NCI-H2196 (cell line): ENCODE data around the gene PPP1R12B.
"Not testable (repeated sequence)": the region's sequence is repeated elsewhere in the genome, so short reads cannot be mapped to it uniquely, and the experiment has no call there.

ENCODE experiments used
- DNase-seq: peaks from one replicate; lab custom pipeline; 2025; ENCODE audit not compliant: unreplicated experiment; lab: John Stamatoyannopoulos, UW

Gene PPP1R12B

DNA sequence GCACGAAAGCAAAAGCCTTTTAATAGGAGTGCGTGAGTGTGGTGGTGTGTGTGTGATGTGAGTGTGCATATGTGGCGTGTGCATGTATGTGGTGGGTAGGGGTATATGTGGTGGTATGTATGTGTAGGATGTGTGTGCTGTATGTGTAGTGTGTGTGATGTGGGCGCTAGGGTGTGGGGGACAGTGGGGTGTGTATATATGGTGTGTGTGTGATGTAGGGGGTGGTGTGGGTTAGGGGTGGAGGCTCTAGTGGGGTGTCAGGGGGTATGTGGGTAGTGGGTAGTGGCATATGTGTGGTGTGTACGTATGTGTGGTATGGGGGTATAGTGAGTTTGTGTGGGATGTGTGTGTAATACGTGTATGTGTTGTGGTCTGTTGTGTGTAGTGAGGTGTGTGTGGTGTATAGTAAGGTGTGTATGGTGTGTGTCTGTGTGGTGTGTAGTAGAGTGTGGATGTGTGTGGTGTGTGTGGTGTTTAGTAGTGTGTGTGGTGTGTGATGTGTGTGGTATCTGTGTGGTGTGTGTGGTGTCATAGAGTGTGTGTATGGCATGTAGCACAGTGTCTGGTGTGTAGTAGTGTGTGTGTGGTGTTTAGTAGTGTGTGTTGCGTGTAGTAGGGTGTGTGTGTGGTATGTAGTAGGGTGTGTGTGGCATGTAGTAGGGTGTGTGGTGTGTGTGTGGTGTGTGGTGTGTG, 275.7 kb downstream of the PPP1R12B start:
- no peak for DNase-seq

DNA sequence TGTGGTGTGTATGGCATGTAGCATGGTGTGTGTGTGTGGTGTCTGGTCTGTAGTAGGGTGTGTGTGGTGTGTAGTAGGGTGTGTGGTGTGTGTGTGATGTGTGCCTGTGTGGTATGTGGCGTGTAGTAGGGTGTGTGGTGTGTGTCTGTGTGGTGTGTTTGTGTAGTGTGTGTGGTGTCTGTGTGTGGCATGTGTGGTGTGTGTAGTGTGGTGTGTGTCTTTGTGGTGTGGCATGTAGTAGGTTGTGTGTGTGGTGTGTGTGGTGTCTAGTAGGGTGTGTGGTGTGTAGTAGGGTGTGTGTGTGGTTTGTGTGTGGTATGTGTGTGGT, 276.2 kb downstream of the PPP1R12B start:
- no peak for DNase-seq

DNA sequence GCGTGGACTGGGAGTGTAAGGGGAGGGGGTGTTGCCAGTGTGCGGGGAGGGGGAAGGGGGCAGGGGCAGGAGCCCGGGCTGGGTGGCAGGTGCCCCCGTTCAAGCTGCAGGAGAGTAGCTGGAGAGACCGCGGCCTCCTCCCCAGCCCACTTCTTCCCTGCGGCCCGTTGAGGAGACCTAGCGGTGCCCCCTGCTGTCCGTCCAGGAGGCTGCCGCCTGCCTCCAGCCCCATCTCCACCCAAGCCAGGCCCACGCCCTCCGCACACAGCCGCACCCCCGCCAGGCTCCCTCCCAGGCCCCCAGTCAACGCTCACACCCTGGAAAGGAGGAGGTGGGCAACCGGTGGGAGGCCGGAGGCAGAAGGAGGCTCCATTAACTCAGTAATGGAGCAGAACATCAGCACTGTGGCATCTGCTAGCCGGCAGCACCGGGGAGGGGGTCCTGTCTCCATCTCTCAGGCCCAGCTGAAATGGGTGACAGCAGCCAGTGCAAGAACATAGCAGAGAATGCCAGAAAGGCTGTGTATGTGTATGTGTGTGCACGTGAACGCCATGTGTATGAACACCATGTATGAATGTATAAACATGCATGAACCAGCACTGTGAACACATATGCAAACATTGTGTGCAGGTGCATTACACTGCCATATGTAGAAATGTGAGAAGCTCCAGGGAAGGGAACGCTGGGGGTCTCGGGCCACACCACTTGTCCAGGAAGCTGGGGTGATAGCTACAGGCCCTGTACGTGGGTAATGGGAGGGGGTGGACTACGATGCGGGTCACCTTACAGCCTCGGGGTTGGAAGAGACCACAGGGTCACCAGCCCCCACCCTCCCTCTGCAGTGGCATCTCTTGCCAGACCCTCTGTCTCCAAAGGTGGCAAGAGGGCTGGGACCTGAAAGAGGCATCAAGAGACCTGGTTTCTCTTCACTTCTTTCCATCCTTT, 277.2 kb downstream of the PPP1R12B start:
- peak; percentile 43 for DNase-seq

DNA sequence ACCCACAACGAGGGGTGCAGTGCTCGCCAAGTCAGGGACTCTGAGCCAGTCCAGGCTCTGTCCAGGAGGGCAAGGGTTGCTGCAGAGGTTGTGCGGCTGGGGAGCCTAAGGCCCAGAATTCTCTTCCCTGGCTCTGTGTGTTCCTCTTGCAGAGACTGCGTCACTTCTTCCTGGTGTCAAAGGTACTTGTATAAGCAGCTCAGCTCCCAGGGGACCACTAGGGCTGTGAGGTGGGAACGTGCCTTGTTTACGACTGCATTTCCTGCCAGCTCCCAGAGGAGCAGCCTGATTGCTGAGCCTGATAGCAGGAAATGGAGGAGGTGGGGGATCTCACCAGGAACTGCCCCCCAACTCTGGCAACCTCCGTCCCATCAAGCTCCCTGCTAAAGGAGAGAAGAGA, 278.5 kb downstream of the PPP1R12B start:
- DNase-seq = not testable (repeated sequence)

DNA sequence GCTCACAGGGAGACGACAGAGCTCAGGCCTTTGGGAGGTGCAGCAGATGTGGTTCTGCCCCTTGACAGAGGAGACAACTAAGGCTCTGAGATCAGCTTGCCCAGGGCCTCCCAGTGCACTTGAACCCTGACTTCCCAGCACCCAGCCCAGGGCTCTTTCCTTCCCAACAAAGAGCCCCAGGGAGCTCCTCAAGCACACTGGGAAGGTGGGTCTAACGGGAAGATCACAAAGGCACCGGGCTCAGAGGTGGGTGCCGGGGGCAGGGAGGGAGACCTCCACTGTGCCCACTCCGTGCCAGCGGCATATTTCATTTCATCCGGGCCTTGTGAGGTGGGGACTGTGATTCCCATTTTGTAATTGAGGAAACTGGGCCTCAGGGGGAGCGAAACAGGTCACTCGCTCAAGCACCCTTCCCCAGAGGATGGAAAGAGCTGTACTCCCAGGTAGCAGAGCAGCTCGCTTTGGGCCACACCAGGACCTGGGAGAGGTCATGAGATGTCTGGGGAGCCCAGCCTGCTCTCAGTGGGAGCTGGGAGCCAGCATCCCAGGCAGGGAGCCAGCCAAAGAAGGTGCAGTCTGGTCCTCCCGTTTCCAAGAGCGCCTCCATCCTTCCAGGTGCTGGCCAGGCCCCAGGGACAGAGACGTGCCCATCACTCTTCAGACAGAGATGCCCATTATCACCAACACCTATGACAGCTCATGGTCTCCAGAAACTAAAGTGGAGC, 279.5 kb downstream of the PPP1R12B start:
- no peak for DNase-seq

DNA sequence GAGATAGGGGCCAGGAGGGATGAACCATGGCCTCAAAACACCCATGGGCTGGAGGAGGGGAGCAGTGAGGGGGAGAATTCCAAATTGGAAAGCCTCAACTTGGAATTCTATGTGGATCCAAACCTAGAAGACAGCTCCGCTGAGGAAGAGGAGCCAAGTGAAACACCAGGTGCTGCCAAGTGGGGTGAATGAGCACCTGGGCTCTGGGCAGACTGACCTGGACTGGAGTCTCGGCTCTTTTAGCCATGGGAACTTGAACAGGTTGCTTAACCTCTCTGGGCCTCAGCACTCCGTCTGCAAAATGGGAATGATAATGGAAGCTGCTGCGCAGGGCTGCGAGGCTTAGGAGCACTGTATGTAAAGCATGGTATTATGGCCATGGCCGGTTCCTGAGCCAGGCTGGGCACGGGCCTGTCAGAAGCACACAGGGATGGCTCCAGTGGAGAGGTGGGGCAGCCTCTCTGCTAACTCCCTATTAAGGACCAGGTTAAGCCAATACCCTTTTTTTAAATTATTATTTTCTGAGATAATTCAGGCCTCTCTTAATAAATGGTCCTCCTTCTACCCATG, 280.2 kb downstream of the PPP1R12B start:
- no peak for DNase-seq

DNA sequence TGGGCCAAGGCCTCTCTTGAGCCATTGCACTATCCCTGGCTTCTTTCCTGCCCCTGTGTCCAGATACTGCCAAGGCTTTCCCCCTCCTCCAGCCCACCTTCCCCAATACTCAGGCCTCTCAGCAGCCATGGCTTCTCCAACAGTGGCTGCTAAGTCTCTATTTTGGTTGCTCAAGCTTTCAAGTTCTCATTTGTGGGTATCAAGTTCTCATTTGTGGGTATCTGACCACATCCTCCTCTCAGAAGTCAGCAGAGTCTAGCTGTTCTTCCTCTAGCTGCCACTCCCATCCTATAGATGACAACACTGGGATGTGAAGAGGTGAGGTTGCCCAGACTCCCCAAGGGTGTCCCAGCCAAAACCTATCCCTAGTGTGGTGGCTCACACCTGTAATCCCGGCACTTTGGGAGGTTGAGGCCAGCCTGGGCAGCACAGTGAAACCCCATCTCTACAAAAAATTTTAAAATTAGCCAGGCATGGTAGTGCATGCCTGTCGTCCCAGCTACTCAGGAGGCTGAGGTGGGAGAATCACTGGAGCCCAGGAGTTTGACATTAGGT, 280.8 kb downstream of the PPP1R12B start:
- not testable (repeated sequence) for DNase-seq

DNA sequence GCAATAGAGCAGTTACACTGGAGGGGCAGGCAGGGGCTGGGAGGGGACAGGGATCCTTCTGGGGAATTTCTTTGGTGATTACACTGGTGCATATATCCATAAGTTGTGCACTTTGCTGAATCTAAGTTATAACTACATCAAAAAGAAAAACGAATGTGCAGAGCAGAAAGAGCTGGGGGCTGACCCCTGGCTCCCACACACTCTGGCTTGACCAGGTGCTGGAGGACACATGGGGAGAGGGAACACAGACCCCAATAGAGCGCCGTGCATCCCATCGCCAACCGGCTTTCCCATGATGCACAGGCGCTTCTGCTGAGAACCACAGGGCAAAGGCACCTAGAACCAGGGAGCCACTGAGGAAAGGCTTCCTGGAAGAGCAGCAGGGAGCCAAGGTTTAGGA, 281.6 kb downstream of the PPP1R12B start:
- not testable (repeated sequence) for DNase-seq

DNA sequence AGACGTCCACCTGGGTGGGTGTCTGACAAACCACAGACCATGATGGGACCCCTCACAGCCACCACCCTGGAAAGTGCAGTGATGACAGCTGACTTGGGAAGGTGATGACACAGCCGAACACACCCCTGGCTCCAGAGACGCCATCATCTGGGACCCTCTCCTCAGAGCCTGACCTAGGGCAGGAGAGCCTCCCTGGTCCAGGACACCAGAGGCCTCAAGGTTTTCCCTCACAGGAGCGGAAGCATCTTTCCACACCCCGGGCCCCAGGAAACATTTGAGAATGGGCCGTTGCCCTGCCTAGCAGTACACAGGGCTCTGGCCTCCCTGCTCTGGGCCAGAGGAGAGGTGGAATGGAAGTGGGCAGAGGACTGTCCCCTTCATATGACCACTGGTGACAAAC, 282.0 kb downstream of the PPP1R12B start:
- DNase-seq = no peak

DNA sequence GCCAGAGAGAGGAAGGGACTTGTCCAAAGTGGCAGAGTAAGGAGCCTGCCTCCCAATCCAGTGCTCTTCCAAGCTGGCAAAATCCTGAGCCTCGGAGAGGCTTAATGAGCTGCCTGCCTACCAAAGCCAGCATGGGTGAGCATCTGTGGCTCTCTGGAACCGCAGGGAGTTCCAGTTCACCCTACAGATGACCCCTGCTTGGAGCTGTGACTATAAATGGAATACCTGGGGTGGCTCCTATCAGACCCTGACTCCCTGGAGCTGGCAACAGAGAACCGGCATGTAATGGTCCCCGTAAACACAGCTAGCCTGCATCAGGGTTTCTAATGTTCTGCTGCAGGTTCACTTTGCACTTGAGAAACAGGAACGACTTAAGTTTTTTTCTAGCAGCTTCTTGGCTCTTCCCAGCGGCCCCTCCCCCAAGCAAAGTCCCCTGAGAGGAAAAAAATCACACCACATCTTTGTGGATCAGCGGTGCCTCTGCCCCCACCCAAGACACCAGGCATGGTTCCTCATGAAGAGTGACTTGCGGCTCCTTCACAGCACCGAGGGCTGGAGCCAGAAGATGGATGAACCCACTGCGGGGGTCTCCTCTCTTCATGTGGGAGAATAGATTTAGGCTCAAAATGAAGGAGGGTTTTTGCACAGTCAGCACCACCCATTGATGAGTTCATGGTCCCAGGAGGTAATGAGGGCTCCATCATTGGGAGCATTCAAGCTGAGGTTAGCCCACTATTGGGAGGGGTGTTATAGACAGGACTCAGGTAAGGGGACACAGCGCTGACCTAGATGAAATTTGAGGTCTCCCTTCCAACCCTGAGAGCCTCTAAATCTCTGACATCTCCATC, 282.8 kb downstream of the PPP1R12B start:
- DNase-seq = no peak

DNA sequence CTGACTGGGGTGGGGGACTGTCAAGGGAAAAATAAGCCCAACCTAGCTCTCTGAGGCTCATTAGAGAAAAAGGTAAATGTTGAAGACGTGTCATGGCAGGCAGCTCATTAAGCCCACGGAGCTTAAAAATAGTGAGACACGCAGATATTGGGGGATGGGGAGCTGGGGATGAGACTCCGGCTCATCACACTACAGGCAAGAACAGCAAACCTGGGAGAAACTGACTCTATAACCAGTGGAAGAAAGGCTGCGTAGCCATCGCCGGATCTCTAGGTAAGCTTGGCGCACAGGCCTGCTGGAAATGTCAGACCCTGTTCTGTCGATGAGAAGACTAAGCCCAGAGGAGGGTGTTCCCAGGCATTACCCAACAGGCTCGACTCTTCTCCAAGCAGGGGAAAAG, 283.7 kb downstream of the PPP1R12B start:
- no peak for DNase-seq

DNA sequence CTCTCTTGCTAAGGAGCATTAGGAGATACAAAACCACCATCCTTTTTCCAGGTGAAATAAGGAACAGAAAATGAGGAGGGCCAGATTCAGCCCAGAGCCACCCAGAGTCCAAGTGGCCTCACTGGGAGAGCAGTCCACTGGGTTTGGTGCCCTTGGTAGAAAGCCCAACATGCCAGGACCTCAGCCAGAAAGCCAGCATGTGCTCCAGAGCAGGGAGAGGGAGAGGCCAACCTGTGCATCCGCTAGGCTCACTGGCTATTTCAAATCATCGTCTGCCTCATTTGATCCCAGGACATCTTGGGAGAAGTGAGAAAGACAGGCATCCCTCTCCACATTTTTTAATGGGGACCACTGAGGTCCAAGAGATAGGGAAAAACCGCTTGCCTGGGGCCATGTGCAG, 287.7 kb downstream of the PPP1R12B start:
- DNase-seq = not testable (repeated sequence)

DNA sequence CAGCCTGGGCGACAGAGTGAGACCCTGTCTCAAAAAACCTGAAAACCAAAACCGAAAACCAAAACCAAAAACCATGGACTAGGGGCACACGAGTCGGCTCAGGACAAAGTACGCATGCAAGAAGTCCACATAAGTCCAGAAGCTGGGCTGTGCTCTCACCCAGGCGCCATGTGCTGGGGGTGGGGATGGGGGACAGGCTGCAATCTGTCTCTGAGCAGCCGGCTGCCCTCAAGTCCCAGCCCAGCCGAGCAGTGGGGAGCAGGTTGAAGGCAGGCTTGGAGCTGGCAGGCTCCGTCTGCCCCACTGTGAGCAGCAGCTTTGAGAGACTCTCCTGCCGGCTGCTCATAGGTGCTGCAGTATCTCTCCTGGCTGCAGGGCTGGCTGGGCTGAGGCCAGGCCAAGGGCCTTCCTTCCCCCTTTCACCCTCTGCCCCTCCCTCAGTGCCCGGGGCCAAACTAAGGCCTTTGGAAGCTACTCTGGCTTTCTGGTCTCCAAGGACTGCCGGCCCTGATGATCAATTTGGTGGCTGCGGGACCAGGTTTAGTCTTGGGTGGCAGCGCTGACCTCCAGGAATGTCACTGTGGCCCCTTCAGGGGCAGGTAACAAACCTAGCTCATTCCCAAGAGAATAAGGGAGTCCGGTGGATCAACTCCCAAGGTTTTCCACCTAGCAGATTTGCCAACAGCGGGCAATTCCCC, 289.0 kb downstream of the PPP1R12B start:
- not testable (repeated sequence) for DNase-seq

DNA sequence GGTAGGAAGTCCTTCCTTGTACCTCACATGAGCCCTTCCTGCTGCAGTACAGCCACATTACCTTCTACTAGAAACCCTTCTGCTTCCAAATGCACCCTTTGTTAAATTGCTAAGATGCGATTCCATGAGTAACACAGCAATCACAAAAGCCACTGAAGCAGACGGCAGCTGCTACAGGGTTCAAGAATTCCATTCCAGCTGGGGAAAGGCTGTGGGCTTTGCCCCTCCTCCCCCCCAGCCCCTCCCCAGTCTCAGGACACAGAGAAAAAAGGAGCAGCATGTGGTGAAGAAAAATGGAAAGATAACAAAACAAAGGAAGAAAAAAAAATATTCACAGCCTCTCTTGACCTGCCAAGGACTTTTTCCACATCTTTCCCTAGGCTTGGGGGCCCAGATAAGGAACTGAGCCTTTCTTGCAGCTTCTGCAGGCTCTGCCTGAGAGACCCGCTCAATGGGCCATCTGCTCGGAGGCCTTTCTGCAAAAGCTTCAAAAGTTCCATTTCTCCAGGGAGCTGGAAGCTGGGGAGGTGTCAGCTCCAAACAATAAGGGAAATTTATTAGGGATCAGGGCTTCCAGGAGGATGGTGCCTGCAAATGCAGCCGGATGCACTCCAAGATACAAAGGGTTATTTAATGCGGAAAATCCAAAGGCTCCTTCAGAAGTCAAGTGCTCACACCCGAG, 289.7 kb downstream of the PPP1R12B start:
- DNase-seq = no peak

DNA sequence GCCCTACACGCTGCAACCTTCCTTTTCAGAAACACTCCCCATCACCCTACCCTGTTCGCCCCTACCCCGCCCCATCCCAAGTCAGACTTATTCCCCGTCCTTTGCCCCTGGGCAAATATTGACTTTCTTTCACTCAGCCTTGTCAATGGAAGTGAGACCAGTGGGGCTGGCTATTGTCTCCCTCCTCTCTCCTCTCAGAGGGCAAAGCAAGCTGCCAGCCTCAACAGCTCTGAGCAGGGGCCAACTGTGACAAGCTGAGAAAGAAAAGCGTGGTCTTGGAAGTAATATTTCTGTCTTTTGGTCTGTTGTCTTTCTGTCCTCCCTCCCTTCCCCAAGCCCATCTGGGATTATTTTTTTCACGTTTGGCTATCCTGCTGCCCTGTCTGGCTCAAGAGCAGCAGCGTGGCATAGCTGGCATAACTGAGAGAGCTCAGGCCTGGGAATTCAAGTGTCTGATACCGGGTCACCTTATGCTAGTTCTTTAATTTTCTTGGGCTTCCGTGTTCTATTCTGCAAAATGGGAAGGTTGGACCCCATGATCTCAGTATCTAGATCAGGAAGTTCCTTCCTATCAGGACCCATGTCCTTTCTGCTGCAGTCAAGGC, 290.3 kb downstream of the PPP1R12B start:
- not testable (repeated sequence) for DNase-seq

DNA sequence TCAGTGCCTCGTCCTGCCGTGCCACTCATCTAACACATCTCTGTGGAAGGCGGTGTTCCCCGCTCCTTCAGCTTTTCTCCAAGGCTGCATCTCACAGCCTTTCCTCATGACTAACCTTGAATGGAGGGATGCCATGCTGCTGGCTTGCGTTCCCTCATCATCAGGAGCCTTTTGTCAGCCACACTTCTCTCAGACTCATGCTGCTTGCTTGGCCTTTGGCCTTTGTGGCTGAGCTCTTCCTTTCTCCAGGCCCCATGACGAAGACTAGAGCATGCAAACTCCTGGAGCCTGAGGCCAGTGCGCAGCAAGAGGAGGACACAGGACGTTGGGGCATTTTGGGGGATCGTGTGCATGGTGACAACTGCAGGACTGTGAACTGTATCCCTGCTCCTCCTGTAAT, 291.0 kb downstream of the PPP1R12B start:
- no peak for DNase-seq

DNA sequence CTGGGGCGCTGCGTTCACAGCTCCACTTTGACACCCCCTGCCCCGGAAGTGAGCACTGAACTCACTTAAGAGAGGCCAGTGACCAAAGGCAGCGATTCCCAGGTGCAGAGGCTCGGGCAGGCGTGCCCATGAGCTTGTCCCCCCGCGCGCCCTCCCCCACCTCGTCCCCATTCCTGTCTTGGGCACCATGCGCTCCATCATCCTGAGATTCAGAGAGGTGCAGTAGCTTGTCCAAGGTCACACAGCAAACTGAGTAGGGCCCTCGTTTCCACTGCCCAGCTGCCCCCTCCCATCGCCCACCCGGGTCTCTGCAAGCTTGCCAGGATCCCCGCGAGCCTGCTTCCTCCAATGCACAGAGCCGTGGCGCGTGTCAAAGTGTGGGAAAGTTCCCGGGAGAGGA, 293.7 kb downstream of the PPP1R12B start:
- DNase-seq = no peak
